ENCODE measurements around the gene ORAI1. TPM values are rescaled to one million over a fixed set of nuclear protein-coding genes. Genes with fewer than 3 reads are reported as not detected.

Gene ORAI1
- total and polyA plus RNA-seq, 9 donors = 3.4 to 18.4 (median 12.3) TPM

GRCh38 chr12:121610239-121611149 is 15.8 kb upstream of the ORAI1 start:
- 9 to 13% (median 13%) methylated on average over 11 of the region's 11 CpGs for WGBS, 3 donors
- H3K4me3 ChIP-seq = no peak overlapping the region

GRCh38 chr12:121611306-121611705 is 15.0 kb upstream of the ORAI1 start:
- WGBS, 3 donors = 80 to 88% (median 84%) methylated on average over 2 of the region's 2 CpGs
- Histone ChIP-seq H3K36me3 (no peaks in the 10 kb centered on the region), H3K27ac (peak overlapping the region in 1 of 2 donors; percentile 64), H3K4me3 (no peak overlapping the region), H3K27me3 (no peaks in the 10 kb centered on the region), H3K4me1 (ENCODE audit: insufficient read depth) (peaks cover 4% of the 10 kb centered on the region), H3K9me3 (no peaks in the 10 kb centered on the region)
- intact Hi-C loops (cut with DNase I) = no loop called here
- TF ChIP-seq, protein P1, sequence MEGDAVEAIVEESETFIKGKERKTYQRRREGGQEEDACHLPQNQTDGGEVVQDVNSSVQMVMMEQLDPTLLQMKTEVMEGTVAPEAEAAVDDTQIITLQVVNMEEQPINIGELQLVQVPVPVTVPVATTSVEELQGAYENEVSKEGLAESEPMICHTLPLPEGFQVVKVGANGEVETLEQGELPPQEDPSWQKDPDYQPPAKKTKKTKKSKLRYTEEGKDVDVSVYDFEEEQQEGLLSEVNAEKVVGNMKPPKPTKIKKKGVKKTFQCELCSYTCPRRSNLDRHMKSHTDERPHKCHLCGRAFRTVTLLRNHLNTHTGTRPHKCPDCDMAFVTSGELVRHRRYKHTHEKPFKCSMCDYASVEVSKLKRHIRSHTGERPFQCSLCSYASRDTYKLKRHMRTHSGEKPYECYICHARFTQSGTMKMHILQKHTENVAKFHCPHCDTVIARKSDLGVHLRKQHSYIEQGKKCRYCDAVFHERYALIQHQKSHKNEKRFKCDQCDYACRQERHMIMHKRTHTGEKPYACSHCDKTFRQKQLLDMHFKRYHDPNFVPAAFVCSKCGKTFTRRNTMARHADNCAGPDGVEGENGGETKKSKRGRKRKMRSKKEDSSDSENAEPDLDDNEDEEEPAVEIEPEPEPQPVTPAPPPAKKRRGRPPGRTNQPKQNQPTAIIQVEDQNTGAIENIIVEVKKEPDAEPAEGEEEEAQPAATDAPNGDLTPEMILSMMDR (IDR thresholded peaks at IDR 0.05) = no peak
- no peak for TF ChIP-seq POLR2A (IDR thresholded peaks at IDR 0.05)
- TF ChIP-seq EP300 (IDR thresholded peaks at IDR 0.05) = no peak
- peak in 3 of 5 donors; percentile 32 to 48 (median 44) for DNase-seq

More at GRCh38 chr12:121610239-121611149, 15.8 kb upstream of the ORAI1 start:
- no peaks in the 10 kb centered on the region for H3K9me3 ChIP-seq
- H3K27me3 ChIP-seq = no peaks in the 10 kb centered on the region
- peaks cover 4% of the 10 kb centered on the region for H3K4me1 ChIP-seq (ENCODE audit: insufficient read depth)
- no peaks in the 10 kb centered on the region for H3K36me3 ChIP-seq
- TF ChIP-seq, protein P1 (IDR thresholded peaks at IDR 0.05) = no peak
- TF ChIP-seq POLR2A (IDR thresholded peaks at IDR 0.05) (no peak), EP300 (IDR thresholded peaks at IDR 0.05) (no peak)
- intact Hi-C loops (cut with DNase I) = no loop called here
- peak overlapping the region; percentile 4 to 64 for H3K27ac ChIP-seq
- peak in 4 of 5 donors; percentile 29 to 66 (median 56) for DNase-seq

DNA sequence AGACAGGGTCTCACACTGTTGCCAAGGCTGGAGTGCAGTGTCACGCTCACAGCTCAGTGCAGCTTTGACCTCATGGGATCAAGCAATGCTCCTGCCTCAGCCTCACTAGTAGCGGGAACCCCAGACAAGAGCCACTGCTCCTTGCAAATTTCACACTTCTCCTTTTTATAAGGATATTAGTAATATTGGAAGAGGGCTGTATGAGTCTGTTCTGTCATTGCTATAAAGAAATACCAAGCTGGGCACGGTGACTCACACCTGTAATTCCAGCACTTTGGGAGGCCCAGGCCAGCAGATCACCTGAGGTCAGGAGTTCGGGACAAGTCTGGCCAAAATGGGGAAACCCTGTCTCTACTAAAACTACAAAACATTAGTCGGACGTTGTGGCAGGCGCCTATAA is 12.9 kb upstream of the ORAI1 start:
- 94 to 95% (median 94%) methylated on average over 7 of the region's 7 CpGs for WGBS, 3 donors
- intact Hi-C loops (cut with DNase I) = no loop called here
- H3K4me3 ChIP-seq = no peak overlapping the region

GRCh38 chr12:121614872-121615467 is 11.4 kb upstream of the ORAI1 start:
- Histone ChIP-seq H3K4me3 (no peak overlapping the region), H3K27me3 (no peaks in the 10 kb centered on the region), H3K4me1 (ENCODE audit: insufficient read depth) (peaks cover 4% of the 10 kb centered on the region), H3K9me3 (no peaks in the 10 kb centered on the region), H3K27ac (no peak overlapping the region), H3K36me3 (no peaks in the 10 kb centered on the region)
- DNase-seq = no peak
- WGBS, 3 donors = 81 to 85% (median 85%) methylated on average over 9 of the region's 9 CpGs
- intact Hi-C loops (cut with DNase I) = no loop called here
- TF ChIP-seq POLR2A (IDR thresholded peaks at IDR 0.05) = no peak
- TF ChIP-seq, protein P1 (IDR thresholded peaks at IDR 0.05) = no peak
- no peak for TF ChIP-seq EP300 (IDR thresholded peaks at IDR 0.05)

More for the DNA sequence above, 12.9 kb upstream of the ORAI1 start:
- no peak for TF ChIP-seq EP300 (IDR thresholded peaks at IDR 0.05)
- no peak for TF ChIP-seq POLR2A (IDR thresholded peaks at IDR 0.05)
- TF ChIP-seq, protein P1 (IDR thresholded peaks at IDR 0.05) = no peak
- Histone ChIP-seq H3K36me3 (no peaks in the 10 kb centered on the region), H3K4me1 (ENCODE audit: insufficient read depth) (peaks cover 4% of the 10 kb centered on the region), H3K27me3 (no peaks in the 10 kb centered on the region), H3K9me3 (no peaks in the 10 kb centered on the region), H3K27ac (no peak overlapping the region)
- DNase-seq = no peak

Data from ovary (tissue), 9 donors.